Measurements from ENCODE around the gene KCNC1. TPM values are rescaled to one million over a fixed set of nuclear protein-coding genes. Genes with fewer than 3 reads are reported as not detected.
A peak's percentile ranks its signal among the peaks of the same experiment; 100 is the strongest.

The KCNC1 gene
- total RNA-seq, 4 donors from 2014 or later, result not detected

DNA sequence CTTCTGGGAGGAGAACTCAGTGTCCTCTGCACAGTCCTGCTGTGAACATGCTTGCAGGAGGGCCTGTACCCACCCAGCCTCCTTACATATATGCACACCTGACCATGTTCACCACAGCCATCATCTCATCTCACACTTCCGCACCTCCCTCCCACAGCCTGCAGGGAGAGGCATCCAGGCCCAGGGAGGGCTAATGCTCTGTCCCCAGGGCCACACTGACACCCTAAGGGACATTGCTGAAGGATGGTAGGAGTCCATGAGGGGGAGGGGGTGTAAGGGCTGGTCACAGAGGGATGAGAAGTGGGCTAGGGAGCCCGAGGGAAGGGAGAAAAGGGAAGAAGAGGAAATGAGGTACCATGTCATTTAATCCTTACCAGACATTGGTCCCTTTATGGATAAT is 4.4 kb upstream of the KCNC1 start:
- peaks cover 0 to 9% (median 6%) of the 10 kb centered on the region in 4 donors for H3K4me1 ChIP-seq
- DNase-seq (ENCODE audit: low spot score in 2 of 2), result no peak
- H3K4me3 ChIP-seq, result no peak overlapping the region
- H3K36me3 ChIP-seq, result no peaks in the 10 kb centered on the region
- no peaks in the 10 kb centered on the region for H3K9me3 ChIP-seq
- peaks cover 0 to 63% of the 10 kb centered on the region in 2 donors for H3K27me3 ChIP-seq
- WGBS, 2 donors, result 60 to 61% methylated on average over 2 of the region's 2 CpGs
- TF ChIP-seq POLR2A (IDR thresholded peaks at IDR 0.05) (no peak), EP300 (IDR thresholded peaks at IDR 0.05) (no peak)
- TF ChIP-seq, protein P1, sequence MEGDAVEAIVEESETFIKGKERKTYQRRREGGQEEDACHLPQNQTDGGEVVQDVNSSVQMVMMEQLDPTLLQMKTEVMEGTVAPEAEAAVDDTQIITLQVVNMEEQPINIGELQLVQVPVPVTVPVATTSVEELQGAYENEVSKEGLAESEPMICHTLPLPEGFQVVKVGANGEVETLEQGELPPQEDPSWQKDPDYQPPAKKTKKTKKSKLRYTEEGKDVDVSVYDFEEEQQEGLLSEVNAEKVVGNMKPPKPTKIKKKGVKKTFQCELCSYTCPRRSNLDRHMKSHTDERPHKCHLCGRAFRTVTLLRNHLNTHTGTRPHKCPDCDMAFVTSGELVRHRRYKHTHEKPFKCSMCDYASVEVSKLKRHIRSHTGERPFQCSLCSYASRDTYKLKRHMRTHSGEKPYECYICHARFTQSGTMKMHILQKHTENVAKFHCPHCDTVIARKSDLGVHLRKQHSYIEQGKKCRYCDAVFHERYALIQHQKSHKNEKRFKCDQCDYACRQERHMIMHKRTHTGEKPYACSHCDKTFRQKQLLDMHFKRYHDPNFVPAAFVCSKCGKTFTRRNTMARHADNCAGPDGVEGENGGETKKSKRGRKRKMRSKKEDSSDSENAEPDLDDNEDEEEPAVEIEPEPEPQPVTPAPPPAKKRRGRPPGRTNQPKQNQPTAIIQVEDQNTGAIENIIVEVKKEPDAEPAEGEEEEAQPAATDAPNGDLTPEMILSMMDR (IDR thresholded peaks at IDR 0.05), result no peak
- no peak overlapping the region for H3K27ac ChIP-seq

DNA sequence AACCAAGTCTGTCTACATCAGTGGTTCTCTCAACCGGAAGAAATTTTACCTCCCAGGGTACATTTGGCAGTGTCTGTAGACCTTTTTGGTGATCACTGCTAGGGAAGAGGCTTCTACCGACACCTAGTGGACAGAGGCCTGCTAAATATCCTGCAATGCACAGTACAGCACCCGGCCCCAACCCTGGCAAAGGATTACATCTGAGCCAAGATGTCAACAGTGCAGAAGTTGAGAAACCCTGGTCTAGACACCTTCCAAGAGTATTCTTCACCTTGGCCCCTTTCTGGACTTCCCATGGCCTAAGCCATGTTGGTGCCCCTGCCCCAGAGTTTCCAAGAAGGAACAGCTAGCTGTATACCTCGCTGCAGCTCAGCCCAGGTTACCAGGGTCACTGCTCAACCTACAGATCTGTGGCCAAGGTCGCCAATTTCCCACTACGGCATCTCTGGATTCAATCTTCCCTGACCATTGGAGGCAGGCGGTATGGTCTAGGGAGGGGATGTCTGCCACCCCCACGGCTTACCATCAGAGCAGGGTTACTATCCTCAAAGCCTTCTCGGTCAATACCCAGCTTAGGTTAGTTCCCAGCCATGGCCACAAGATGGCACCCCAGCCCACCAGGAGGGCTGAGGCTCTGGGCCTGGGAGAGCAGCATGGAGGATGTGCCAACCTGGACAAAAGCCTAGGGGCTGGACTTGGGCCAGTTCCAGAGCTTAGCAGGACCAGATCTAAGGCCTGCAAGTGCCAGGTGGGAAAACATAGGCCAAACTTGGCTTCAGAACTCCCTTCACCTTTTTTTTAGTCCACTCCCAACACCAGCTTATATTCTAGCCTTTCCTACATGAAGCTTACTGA is 3.7 kb upstream of the KCNC1 start:
- peaks cover 0 to 65% of the 10 kb centered on the region in 2 donors for H3K27me3 ChIP-seq
- TF ChIP-seq EP300 (IDR thresholded peaks at IDR 0.05) (no peak), POLR2A (IDR thresholded peaks at IDR 0.05) (no peak)
- TF ChIP-seq, protein P1 (IDR thresholded peaks at IDR 0.05), result peak; percentile 68 to 77 (median 73)
- H3K27ac ChIP-seq, result no peak overlapping the region
- no peaks in the 10 kb centered on the region for H3K9me3 ChIP-seq
- no peaks in the 10 kb centered on the region for H3K36me3 ChIP-seq
- H3K4me1 ChIP-seq, result peaks cover 0 to 16% (median 9%) of the 10 kb centered on the region in 4 donors
- WGBS, 2 donors, result 13 to 16% methylated on average over 8 to 9 of the region's 9 CpGs
- no peak overlapping the region for H3K4me3 ChIP-seq
- peak; percentile 47 to 72 for DNase-seq (ENCODE audit: low spot score in 2 of 2)

DNA sequence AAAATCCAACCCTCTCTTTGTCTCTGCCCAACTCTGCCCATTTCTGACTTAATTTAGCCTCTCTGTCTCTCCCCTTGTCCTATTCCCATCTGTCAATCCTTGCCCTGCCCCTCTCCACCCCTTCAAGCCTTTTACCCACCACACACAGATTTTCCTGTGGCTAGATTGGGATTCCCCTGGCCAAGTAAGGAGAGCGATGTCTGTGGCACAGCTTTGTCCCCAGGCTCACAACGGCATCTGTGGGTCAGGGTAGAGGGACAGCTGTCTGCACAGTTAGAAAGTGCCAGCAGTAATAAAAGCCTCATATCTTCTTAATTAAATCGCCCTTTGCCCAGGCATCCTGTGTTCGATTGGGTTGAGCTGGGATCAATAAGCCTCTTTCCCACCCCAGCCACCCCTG is 1.3 kb upstream of the KCNC1 start:
- Histone ChIP-seq H3K4me1 (peaks cover 0 to 23% (median 9%) of the 10 kb centered on the region in 4 donors), H3K4me3 (no peak overlapping the region), H3K9me3 (no peaks in the 10 kb centered on the region), H3K27ac (no peak overlapping the region), H3K27me3 (peaks cover 0 to 83% of the 10 kb centered on the region in 2 donors), H3K36me3 (no peaks in the 10 kb centered on the region)
- WGBS, 2 donors, result 84 to 85% methylated on average over 4 of the region's 4 CpGs
- TF ChIP-seq, protein P1 (IDR thresholded peaks at IDR 0.05), result no peak
- TF ChIP-seq EP300 (IDR thresholded peaks at IDR 0.05) (no peak), POLR2A (IDR thresholded peaks at IDR 0.05) (no peak)
- DNase-seq (ENCODE audit: low spot score in 2 of 2), result no peak

DNA sequence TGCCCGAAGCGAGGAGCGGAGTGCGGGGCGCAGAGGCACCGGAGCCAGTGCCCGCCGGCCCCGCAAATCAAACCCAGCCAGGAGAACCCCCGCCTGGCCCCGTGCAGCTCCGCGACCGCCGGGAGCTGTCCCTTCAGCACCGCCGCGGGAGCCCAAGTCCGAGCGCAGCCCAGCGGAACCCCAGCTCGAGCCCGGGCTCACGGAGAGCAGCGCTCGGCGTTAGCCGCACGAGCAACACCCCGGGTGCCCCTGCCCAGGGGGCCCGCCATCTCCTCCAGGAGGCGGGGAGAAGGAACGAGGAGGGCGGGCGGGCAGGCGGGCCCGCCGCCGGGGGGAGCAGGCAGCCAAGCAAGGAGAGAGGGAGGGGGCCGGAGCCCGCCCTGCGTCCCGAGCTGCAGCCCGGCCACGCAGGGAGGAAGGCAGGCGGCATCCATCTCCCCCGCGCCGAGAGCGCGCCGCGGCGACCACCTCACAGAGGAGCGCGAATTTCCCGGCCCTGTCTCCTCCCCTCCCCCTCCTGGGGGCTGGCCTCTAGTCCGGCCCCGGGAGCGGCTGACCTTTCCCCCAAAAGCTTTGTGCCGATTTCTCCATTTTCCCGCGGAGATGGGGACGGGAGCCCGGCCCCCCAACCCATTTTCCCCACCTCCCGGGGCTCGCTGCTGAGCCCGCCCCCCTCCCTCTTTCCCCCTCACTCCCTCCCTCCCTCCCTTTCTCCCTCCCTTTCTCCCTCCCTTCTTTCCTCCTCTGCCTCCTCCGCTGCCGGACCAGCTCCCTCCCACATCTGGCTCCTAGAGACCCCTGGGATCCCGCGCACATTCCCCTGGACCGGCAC is 621 bp downstream of the KCNC1 start:
- H3K27ac ChIP-seq, result no peak overlapping the region
- no peaks in the 10 kb centered on the region for H3K9me3 ChIP-seq
- H3K4me3 ChIP-seq, result peak overlapping the region in 3 of 4 donors; percentile 18 to 49 (median 19)
- WGBS, 2 donors, result 1% methylated on average over 37 to 38 of the region's 73 CpGs
- H3K36me3 ChIP-seq, result no peaks in the 10 kb centered on the region
- no peak for TF ChIP-seq EP300 (IDR thresholded peaks at IDR 0.05)
- no peak for TF ChIP-seq POLR2A (IDR thresholded peaks at IDR 0.05)
- TF ChIP-seq, protein P1 (IDR thresholded peaks at IDR 0.05), result no peak
- peaks cover 0 to 23% (median 9%) of the 10 kb centered on the region in 4 donors for H3K4me1 ChIP-seq
- peaks cover 0 to 86% of the 10 kb centered on the region in 2 donors for H3K27me3 ChIP-seq
- peak; percentile 20 to 24 for DNase-seq (ENCODE audit: low spot score in 2 of 2)

All from tibial nerve (tissue), 4 donors.